ENCODE results near the gene INTS1.
A peak's percentile ranks its signal among the peaks of the same experiment; 100 is the strongest.

Gene INTS1, protein sequence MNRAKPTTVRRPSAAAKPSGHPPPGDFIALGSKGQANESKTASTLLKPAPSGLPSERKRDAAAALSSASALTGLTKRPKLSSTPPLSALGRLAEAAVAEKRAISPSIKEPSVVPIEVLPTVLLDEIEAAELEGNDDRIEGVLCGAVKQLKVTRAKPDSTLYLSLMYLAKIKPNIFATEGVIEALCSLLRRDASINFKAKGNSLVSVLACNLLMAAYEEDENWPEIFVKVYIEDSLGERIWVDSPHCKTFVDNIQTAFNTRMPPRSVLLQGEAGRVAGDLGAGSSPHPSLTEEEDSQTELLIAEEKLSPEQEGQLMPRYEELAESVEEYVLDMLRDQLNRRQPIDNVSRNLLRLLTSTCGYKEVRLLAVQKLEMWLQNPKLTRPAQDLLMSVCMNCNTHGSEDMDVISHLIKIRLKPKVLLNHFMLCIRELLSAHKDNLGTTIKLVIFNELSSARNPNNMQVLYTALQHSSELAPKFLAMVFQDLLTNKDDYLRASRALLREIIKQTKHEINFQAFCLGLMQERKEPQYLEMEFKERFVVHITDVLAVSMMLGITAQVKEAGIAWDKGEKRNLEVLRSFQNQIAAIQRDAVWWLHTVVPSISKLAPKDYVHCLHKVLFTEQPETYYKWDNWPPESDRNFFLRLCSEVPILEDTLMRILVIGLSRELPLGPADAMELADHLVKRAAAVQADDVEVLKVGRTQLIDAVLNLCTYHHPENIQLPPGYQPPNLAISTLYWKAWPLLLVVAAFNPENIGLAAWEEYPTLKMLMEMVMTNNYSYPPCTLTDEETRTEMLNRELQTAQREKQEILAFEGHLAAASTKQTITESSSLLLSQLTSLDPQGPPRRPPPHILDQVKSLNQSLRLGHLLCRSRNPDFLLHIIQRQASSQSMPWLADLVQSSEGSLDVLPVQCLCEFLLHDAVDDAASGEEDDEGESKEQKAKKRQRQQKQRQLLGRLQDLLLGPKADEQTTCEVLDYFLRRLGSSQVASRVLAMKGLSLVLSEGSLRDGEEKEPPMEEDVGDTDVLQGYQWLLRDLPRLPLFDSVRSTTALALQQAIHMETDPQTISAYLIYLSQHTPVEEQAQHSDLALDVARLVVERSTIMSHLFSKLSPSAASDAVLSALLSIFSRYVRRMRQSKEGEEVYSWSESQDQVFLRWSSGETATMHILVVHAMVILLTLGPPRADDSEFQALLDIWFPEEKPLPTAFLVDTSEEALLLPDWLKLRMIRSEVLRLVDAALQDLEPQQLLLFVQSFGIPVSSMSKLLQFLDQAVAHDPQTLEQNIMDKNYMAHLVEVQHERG (N-terminal part only)

GRCh38 chr7:1503816-1504775, at the start of gene INTS1:
INTS1 (minus strand) TSS chr7:1504389; CDS start chr7:1503960, 429 bp downstream.
- DNase-seq (ENCODE audit: low spot score), result peak; percentile 92

- no peak for DNase-seq (ENCODE audit: low spot score)
These were observed 49.5 kb upstream of the INTS1 start for GRCh38 chr7:1553512-1554210.

- DNase-seq (ENCODE audit: low spot score), result no peak
These were observed 48.0 kb upstream of the INTS1 start for GRCh38 chr7:1552200-1552599.

GRCh38 chr7:1550846-1551155, 46.6 kb upstream of the INTS1 start:
- DNase-seq (ENCODE audit: low spot score), result no peak

DNA sequence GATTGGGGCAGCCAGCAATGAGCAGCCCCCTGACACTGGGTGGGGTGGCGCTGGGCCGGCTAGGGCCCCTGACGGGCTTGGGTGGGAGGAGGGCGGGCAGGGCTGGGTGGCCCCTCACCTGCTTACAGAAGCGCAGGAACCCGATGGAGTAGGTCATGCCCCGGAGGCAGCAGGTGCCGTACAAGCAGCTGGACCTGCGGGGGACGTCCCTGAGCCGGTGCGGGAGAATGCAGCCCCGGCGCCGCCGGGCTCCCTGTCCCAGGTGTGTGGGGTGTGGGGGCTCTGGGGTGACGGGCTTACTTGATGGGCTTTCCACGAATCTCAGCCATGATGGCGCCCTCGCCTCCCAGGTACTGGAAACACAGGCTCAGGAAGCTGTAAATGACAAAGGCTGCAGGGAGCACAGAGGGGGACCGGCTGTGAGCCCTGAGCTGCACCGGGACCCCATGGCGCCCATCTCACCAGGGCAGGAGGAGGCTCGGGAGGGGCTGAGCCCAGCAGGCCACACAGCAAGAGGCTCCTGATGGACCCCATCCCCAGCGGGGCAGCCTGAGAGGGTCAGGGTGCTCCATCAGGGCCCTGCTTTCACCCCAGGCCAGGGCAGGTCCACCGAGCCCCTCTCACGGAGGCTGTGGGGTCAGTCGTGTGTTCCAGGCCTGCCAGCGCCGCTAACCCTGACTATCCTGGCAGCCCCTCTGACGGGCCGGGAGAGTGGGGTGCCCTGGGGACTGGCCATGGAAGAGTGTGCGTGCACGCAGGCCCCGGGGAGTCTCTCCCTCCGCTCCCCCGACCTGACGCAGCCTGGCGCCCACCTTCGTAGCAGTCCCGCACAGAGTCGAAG, 46.0 kb upstream of the INTS1 start:
- DNase-seq (ENCODE audit: low spot score), result no peak

GRCh38 chr7:1549357-1550004, 45.3 kb upstream of the INTS1 start:
- no peak for DNase-seq (ENCODE audit: low spot score)

DNA sequence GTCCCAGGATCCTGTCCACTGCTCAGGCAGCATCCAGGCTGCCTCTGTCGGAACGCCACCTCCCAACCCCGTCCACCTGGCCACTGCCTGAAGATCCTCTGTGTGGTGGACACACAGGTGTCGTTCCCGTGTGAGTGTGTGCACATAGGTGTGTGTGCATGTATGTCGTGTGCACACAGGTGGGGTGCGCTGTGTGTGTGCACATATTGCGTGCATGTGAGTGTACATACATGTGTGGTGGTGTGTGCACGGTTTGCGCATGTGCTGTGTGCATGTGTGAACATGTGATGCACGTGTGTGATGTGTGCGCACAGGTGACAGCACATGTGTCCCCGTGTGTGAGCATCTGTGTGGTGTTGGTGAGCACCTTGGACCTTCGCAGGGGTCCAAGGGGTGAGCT, 44.8 kb upstream of the INTS1 start:
- DNase-seq (ENCODE audit: low spot score), result no peak

DNA sequence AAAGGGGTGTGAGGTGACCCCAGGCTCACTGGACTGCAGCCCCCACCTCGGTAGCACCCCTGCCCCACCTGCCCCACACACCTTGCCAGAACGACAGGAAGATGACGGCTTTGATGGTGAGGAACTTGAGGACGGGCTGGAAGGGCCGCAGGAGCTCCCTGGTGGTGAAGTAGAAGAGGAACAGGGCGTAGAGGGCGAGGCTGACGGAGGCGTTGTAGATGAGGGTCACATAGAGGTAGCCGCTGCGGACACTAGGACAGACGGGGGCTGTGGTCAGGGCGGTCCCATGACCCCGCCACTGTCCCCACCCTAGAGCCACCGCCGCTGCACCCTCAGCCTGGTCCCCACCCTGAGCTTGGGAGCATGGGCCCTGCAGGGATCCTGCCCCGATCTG, 44.2 kb upstream of the INTS1 start:
- DNase-seq (ENCODE audit: low spot score), result no peak

- no peak for DNase-seq (ENCODE audit: low spot score)
These were observed 43.7 kb upstream of the INTS1 start for GRCh38 chr7:1547777-1548437.

DNA sequence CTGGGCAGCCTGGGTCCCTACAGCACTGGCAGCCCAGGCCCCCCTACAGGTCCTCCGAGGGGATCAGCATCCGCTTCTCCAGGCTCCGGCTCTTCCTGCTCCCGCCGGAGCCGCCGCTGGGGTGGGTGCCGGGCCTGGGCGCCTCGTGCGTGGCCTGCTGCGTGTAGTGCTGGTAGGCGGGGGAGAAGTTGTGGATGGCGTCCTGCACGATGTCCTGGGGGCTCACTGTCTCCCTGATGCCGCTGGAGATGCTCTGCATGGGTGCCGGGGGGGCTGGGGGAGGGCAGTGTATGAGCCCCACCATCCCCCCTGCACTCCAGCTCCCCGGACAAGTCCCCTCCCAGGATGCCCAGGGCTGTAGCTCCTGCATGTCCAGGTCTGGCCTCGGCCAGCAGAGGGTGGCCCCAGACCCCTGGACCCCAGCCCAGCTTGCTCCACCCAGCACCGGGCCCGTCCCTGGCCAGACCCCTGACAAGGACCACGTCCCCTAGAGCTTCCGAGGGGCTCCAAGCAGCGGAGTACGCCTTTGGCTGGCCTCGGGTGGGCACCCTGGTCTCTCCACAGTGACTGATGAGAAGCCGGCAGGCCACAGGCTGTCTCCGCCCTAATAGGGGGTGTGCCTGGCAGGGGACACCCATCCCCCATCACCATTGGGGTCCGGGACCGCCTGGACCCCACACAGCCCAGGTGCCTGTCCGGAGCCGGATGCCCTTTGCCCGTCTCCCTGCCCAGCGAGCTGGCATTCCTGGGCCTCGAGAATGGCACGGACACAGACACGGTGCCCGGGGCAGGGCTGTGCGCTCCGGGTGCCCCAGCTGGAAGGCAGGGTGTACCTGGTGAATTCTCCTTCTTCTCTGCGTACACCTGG, 43.0 kb upstream of the INTS1 start:
- no peak for DNase-seq (ENCODE audit: low spot score)

GRCh38 chr7:1546274-1546908, 42.2 kb upstream of the INTS1 start:
- DNase-seq (ENCODE audit: low spot score), result no peak

- no peak for DNase-seq (ENCODE audit: low spot score)
These were observed 41.4 kb upstream of the INTS1 start for GRCh38 chr7:1545417-1546246.

DNA sequence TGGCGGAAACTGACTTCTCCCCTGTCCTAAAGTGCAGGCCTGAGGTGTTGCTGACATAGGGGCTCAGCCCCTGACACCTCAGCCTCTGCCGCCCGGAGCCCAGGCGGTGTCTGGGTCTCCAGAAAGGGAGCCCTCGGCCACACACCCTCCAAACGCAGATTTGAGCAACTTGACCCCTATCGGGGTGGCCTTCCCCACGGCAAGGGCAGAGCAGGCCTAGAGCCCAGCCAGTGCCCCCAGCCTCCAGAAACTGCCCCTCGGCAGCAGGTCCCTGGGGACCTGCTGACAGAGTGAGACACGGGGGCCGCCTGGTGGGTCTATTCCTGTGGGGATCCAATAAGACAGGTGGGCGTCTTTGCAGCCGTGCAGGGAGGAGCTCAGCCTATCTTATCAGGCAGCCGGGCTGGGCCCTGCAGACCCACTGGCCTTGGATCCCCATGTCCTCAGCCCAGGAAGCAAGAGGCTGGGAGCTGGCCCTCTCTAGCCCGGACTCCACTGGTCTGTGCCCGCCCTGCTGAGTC, 40.8 kb upstream of the INTS1 start:
- no peak for DNase-seq (ENCODE audit: low spot score)

DNA sequence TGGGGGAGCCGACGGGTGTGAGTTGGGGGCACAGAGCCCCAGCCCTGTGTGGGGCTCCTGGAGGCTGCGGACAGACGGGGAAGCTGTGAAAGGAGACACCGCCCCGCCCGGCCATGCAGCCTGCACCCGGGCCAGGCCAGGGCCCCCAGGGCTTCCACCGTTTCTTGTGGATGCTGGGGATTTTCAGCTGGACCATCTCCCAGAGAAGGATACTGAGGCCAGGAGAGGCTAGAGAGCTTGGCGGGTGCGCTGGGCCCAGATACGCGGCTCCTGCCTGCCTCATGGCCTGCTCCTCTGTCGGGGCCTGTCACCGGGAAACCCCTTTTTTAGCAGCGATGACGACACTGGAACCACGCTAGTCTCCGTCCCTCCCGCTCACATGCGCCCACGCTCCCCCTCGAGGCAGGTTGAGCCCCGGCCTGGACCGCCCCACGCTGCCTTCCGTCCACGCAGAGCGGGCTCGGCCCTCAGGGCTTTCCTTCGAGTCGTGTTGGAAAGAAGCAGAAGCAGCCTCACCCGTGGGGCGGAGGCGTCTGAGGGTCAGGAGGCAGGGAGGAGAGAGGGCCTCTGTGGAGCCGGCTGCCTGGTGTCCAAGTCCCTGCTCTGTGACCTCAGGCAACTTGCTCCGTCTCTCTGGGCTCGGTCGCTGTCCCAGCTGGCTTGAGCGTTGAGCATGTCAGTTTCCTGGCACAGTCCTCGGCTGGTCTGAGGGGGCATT, 40.1 kb upstream of the INTS1 start:
- DNase-seq (ENCODE audit: low spot score), result no peak

DNA sequence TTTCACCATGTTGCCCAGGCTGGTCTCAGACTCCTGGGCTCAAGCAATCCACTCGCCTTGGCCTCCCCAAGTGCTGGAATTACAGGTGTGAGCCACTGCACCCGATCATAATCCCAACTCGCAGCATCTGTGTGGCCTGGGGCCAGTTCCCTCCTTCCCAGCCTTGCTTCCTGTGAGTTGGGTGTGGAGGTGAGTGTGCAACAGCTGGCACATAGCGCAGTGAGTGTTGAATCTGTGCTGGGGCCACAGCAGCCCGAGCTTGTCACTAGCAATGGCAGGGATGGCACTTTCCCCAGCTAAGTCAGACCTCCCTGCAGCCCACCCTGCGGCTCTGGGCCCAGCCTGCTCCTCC, 39.6 kb upstream of the INTS1 start:
- DNase-seq (ENCODE audit: low spot score), result no peak
